ENCODE results near the gene DDX4. TPM values are rescaled to one million over a fixed set of nuclear protein-coding genes. Genes with fewer than 3 reads are reported as not detected.

Gene DDX4
- total RNA-seq, 1 experiment from 2014 or later: not detected

DNA sequence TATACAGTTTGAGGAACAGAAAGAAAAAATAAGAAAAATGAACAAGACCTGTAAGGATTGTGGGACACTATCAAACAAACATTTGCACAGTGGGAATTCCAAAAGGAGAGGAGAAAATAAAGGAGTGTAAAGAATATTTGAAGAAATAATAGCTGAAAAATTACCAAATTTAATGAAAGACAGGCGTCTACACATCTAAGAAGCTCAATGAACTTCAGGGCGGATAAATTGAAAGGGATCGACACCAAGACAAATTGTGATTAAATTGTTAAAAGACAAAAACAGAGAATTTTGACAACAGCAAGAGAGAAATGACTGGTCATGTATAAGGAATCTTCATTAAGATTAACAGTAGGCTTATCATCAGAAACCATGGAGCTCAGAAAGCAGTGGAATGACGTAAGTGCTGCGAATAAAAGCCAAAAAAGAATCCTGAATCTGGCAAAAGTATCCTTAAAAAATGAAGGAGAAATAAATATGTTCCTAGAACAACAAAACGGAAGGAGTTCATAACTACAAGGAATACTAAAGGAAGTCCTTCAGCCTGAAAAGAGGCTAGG, 22.3 kb upstream of the DDX4 start:
- Histone ChIP-seq H3K27me3 (ENCODE audit: insufficient read depth, low read length) (no peaks in the 10 kb centered on the region), H3K79me2 (ENCODE audit: insufficient read depth, low read length) (no peaks in the 10 kb centered on the region), H3K27ac (ENCODE audit: low read depth, low read length) (no peak overlapping the region), H3K4me1 (ENCODE audit: control insufficient read depth in 1 of 2, insufficient read depth in 2 of 2, low read length in 2 of 2) (peaks cover 6 to 14% of the 10 kb centered on the region in 2 experiments; a peak in 2 of 4 replicates), H3K9ac (ENCODE audit: low read length) (no peak overlapping the region), H3K4me2 (ENCODE audit: low read length) (no peak overlapping the region), H3K9me3 (ENCODE audit: control insufficient read depth in 1 of 2, insufficient read depth in 1 of 2, low read depth in 1 of 2, low read length in 2 of 2) (no peaks in the 10 kb centered on the region), H3K36me3 (ENCODE audit: control insufficient read depth in 1 of 2, insufficient read depth in 2 of 2, low read length in 2 of 2) (no peaks in the 10 kb centered on the region), H3K9me2 (ENCODE audit: insufficient read depth) (no peaks in the 10 kb centered on the region), H2AFZ (ENCODE audit: low read depth, low read length, poor library complexity, severe bottlenecking) (no peak overlapping the region), H3K4me3 (replicated peaks in 1 of 2; ENCODE audit: low read depth in 1 of 2, low read length in 2 of 2) (no peak overlapping the region), H4K20me1 (ENCODE audit: insufficient read depth) (no peaks in the 10 kb centered on the region)
- RAD21 ChIA-PET (ENCODE audit: low non-redundant PET in 1 of 2, low total read pairs in 2 of 2, uncharacterized antibody in 2 of 2, unreplicated experiment in 2 of 2): no interaction called here
- no TSS peak for BruUV-seq (replicated peaks)
- POLR2A ChIA-PET: no interaction called here
- ATAC-seq (no peak), DNase-seq (ENCODE audit: low read depth, low spot score) (no peak)
- intact Hi-C loops (cut with micrococcal nuclease): no loop called here
- TF ChIP-seq ZNF274 (IDR thresholded peaks at IDR 0.05; ENCODE audit: low read depth, low read length) (no peak), SRF (IDR thresholded peaks at IDR 0.05; ENCODE audit: low read depth) (no peak), ZFX (IDR thresholded peaks at IDR 0.05) (no peak), YY1 (IDR thresholded peaks at IDR 0.05; ENCODE audit: extremely low read depth, insufficient replicate concordance, low read depth, low read length) (no peak), TCF7L2 (IDR thresholded peaks at IDR 0.05; ENCODE audit: borderline replicate concordance, extremely low read depth, insufficient read depth, insufficient read length) (no peak), EZH2 (IDR thresholded peaks at IDR 0.05) (no peak), CBX3 (IDR thresholded peaks at IDR 0.05; ENCODE audit: low read depth) (no peak), EGR1 (IDR thresholded peaks at IDR 0.05; ENCODE audit: low read depth) (no peak)
- TF ChIP-seq, protein P1, sequence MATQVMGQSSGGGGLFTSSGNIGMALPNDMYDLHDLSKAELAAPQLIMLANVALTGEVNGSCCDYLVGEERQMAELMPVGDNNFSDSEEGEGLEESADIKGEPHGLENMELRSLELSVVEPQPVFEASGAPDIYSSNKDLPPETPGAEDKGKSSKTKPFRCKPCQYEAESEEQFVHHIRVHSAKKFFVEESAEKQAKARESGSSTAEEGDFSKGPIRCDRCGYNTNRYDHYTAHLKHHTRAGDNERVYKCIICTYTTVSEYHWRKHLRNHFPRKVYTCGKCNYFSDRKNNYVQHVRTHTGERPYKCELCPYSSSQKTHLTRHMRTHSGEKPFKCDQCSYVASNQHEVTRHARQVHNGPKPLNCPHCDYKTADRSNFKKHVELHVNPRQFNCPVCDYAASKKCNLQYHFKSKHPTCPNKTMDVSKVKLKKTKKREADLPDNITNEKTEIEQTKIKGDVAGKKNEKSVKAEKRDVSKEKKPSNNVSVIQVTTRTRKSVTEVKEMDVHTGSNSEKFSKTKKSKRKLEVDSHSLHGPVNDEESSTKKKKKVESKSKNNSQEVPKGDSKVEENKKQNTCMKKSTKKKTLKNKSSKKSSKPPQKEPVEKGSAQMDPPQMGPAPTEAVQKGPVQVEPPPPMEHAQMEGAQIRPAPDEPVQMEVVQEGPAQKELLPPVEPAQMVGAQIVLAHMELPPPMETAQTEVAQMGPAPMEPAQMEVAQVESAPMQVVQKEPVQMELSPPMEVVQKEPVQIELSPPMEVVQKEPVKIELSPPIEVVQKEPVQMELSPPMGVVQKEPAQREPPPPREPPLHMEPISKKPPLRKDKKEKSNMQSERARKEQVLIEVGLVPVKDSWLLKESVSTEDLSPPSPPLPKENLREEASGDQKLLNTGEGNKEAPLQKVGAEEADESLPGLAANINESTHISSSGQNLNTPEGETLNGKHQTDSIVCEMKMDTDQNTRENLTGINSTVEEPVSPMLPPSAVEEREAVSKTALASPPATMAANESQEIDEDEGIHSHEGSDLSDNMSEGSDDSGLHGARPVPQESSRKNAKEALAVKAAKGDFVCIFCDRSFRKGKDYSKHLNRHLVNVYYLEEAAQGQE (IDR thresholded peaks at IDR 0.05; ENCODE audit: low read depth): no peak
- TF ChIP-seq, protein P2, sequence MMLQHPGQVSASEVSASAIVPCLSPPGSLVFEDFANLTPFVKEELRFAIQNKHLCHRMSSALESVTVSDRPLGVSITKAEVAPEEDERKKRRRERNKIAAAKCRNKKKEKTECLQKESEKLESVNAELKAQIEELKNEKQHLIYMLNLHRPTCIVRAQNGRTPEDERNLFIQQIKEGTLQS (IDR thresholded peaks at IDR 0.05): no peak
- TF ChIP-seq, protein P3, sequence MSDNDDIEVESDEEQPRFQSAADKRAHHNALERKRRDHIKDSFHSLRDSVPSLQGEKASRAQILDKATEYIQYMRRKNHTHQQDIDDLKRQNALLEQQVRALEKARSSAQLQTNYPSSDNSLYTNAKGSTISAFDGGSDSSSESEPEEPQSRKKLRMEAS (IDR thresholded peaks at IDR 0.05): no peak
- TF ChIP-seq, protein P4, sequence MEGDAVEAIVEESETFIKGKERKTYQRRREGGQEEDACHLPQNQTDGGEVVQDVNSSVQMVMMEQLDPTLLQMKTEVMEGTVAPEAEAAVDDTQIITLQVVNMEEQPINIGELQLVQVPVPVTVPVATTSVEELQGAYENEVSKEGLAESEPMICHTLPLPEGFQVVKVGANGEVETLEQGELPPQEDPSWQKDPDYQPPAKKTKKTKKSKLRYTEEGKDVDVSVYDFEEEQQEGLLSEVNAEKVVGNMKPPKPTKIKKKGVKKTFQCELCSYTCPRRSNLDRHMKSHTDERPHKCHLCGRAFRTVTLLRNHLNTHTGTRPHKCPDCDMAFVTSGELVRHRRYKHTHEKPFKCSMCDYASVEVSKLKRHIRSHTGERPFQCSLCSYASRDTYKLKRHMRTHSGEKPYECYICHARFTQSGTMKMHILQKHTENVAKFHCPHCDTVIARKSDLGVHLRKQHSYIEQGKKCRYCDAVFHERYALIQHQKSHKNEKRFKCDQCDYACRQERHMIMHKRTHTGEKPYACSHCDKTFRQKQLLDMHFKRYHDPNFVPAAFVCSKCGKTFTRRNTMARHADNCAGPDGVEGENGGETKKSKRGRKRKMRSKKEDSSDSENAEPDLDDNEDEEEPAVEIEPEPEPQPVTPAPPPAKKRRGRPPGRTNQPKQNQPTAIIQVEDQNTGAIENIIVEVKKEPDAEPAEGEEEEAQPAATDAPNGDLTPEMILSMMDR (IDR thresholded peaks at IDR 0.05 in 2 of 3, conservative IDR thresholded peaks at IDR 0.05 in 1 of 3; ENCODE audit: borderline replicate concordance in 1 of 3, insufficient read depth in 1 of 3, low read depth in 2 of 3, low read length in 2 of 3): no peak
- TF ChIP-seq, protein P5, sequence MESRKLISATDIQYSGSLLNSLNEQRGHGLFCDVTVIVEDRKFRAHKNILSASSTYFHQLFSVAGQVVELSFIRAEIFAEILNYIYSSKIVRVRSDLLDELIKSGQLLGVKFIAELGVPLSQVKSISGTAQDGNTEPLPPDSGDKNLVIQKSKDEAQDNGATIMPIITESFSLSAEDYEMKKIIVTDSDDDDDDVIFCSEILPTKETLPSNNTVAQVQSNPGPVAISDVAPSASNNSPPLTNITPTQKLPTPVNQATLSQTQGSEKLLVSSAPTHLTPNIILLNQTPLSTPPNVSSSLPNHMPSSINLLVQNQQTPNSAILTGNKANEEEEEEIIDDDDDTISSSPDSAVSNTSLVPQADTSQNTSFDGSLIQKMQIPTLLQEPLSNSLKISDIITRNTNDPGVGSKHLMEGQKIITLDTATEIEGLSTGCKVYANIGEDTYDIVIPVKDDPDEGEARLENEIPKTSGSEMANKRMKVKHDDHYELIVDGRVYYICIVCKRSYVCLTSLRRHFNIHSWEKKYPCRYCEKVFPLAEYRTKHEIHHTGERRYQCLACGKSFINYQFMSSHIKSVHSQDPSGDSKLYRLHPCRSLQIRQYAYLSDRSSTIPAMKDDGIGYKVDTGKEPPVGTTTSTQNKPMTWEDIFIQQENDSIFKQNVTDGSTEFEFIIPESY (IDR thresholded peaks at IDR 0.05; ENCODE audit: extremely low read depth, insufficient replicate concordance, low read length): no peak
- CTCF ChIA-PET: no interaction called here

Data from HCT116 (cell line).